BE2C (cell line): ENCODE results near the gene RETN.

Experiments used
- DNase-seq: peaks from one replicate; pipeline ENCODE4 v3.0.0-alpha.2; 2020
- H3K27me3 ChIP-seq: fragments of 250-450 bp; sonication (Bioruptor Pico); 2 replicates; pipeline ENCODE4 v1.5.1; 2020; ENCODE audit warnings: mild to moderate bottlenecking
- H3K36me3 ChIP-seq: fragments of 250-450 bp; sonication (Bioruptor Pico); 2 replicates; pipeline ENCODE4 v1.5.1; 2020; ENCODE audit warnings: mild to moderate bottlenecking
- H3K4me1 ChIP-seq: fragments of 250-450 bp; sonication (Bioruptor Pico); 2 replicates; pipeline ENCODE4 v1.5.1; 2020
- H3K4me3 ChIP-seq: 2 replicates; pipeline ENCODE4 v1.5.1; 2011; ENCODE audit warnings: low read depth, low read length
- H3K9me3 ChIP-seq: fragments of 250-450 bp; sonication (Bioruptor Pico); 2 replicates; pipeline ENCODE4 v1.5.1; 2020
- TF ChIP-seq, protein P1 (sequence below): IDR thresholded peaks from 2 replicates; pipeline ENCODE4 v1.5.1; 2012; ENCODE audit warnings: mild to moderate bottlenecking, low read depth, low read length

RETN gene

DNA sequence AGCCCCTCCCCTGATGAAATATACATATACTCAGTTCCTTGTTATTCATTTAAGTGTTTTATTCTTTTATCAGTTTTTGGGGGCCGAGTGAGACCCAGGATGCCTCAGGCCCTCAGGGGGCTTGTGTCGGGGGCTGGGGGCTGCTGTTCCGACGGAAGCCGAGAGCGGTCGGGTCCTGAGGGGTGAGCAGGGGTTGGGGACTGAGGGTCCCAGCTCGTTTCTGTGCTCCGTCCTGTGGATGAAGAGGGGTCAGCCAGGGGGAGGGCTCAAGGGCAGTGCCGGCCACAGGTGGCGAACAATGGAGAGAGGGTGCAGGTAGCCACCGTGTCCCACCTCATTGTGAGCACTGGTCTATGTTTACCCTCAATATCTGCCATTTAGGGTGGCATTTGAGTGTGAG is 37.3 kb upstream of the RETN start:
- no peak for DNase-seq
- H3K36me3 ChIP-seq = peaks cover 7% of the 10 kb centered on the region
- no peaks in the 10 kb centered on the region for H3K9me3 ChIP-seq
- H3K4me1 ChIP-seq = no peaks in the 10 kb centered on the region; the same call in 1 of the 2 replicates
- TF ChIP-seq, protein P1, sequence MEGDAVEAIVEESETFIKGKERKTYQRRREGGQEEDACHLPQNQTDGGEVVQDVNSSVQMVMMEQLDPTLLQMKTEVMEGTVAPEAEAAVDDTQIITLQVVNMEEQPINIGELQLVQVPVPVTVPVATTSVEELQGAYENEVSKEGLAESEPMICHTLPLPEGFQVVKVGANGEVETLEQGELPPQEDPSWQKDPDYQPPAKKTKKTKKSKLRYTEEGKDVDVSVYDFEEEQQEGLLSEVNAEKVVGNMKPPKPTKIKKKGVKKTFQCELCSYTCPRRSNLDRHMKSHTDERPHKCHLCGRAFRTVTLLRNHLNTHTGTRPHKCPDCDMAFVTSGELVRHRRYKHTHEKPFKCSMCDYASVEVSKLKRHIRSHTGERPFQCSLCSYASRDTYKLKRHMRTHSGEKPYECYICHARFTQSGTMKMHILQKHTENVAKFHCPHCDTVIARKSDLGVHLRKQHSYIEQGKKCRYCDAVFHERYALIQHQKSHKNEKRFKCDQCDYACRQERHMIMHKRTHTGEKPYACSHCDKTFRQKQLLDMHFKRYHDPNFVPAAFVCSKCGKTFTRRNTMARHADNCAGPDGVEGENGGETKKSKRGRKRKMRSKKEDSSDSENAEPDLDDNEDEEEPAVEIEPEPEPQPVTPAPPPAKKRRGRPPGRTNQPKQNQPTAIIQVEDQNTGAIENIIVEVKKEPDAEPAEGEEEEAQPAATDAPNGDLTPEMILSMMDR = no peak
- peaks cover 22% of the 10 kb centered on the region for H3K27me3 ChIP-seq
- no peak overlapping the region for H3K4me3 ChIP-seq

DNA sequence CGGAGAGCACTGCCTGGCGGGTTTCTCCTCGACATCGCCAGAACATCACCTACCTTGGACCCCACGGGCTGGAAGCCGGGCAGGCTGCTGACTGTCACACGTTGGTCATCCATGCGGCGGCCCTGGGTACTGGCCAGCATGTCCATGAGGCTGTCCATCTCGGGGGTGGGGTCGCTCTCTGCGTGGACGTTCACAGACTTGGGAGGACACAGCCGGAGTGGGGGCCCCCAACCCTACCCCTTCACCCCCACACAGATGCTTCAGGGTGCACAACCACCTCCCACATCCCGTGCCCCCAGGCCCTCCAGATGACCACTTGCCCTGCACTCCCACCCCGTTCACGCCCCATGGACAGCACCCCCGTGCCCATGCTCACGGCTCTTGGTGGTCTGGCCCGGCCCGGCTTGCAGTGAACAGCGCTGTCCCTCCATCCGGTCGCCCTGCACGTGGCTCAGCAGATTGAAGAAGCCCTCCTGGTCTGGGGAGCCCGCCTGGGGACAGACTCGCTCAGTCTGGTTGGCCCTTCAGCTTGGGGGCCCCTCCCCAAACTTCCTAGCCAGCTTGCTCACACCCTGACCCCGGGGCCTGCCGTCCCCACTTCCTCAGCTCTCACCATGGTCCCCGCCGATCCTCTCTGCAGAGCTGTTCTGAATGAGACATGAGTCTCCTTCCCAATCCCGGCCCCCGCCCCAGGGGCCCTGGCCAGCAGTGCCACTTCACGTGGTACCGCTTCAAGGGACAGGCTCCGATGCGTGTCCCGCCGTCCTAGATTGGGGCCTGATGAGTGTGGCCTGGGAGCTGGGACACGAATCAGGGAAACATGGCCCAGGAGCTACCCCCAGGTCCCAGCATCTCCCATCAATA is 36.3 kb upstream of the RETN start:
- Histone ChIP-seq H3K27me3 (peaks cover 32% of the 10 kb centered on the region), H3K4me1 (no peaks in the 10 kb centered on the region; the same call in 1 of the 2 replicates), H3K9me3 (no peaks in the 10 kb centered on the region), H3K36me3 (no peaks in the 10 kb centered on the region; the same call in 1 of the 2 replicates), H3K4me3 (no peak overlapping the region)
- TF ChIP-seq, protein P1 = no peak
- DNase-seq = no peak

DNA sequence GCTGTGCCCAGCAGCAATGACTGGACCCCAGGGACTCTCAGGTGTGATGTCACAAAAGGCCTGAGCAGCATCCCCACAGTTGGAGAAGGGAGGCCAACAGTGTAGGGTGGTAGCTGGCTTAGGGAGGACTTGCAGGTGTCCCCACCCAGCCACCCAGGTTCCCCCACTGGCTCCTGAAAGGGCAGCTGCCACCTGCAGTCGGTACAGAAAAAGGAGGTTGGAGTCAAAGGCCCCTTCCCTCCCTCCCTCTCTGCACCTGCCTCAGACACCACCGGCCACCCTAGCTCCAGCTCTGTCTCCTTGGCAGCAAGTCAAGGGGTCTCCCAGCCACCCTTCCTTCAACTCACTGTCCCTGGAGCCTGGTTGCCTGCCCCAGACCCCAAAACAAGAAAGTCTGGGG is 35.2 kb upstream of the RETN start, which contains the start of gene PCP2:
PCP2 (minus strand) TSS at position 22 of the 400 bp plus-strand sequence. CDS start 262 bp downstream, outside the sequence.
- H3K27me3 ChIP-seq = peaks cover 40% of the 10 kb centered on the region
- no peaks in the 10 kb centered on the region for H3K9me3 ChIP-seq
- no peaks in the 10 kb centered on the region; the same call in 1 of the 2 replicates for H3K36me3 ChIP-seq
- TF ChIP-seq, protein P1 = no peak
- H3K4me3 ChIP-seq = no peak within 1 kb of the TSS
- H3K4me1 ChIP-seq = no peaks in the 10 kb centered on the region
- DNase-seq = no peak

DNA sequence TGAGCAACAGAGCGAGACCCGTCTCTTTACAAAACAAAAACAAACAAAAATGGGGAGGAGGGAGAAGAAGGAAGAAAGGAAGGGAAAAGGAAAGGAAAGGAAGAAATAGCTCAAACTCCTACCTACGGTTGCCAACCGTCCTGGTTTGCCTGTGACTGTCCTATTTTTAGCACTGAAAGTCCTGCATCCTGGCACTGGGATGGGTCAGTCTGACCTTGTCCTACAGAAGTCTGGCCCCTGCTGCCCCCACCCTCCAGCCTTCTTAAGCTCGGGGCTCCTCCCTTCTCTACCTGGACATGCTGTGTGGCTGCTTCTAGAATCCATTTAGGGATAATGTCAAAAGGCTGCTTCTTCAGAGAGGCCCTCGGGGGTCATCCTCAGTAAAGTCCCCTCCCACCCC is 33.2 kb upstream of the RETN start:
- Histone ChIP-seq H3K4me1 (no peaks in the 10 kb centered on the region), H3K9me3 (no peaks in the 10 kb centered on the region), H3K27me3 (peaks cover 44% of the 10 kb centered on the region), H3K36me3 (no peaks in the 10 kb centered on the region; the same call in 1 of the 2 replicates), H3K4me3 (no peak overlapping the region)
- DNase-seq = no peak
- TF ChIP-seq, protein P1 = no peak

DNA sequence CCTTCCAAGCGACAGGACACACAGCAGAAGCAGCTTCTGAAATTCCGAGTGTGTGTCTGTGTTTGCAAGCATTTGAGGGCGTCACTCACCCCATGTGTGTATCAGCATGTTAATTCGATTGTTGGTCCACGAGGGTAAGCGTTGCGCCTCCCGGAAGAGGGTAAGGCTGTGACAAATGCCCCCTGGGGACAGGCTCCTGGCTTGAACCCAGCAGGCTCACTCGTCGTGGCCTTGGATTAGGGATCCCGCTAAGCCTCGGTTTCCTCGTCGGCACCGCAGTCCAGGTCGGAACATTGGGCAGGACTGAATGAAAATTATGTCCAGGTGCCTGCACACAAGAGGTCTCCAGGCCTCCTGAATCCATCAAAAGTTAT is 32.5 kb upstream of the RETN start:
- Histone ChIP-seq H3K4me1 (no peaks in the 10 kb centered on the region), H3K4me3 (no peak overlapping the region), H3K27me3 (peaks cover 44% of the 10 kb centered on the region), H3K9me3 (no peaks in the 10 kb centered on the region), H3K36me3 (no peaks in the 10 kb centered on the region; the same call in 1 of the 2 replicates)
- DNase-seq = no peak
- TF ChIP-seq, protein P1 = no peak
